HCT116 (cell line): Measurements from ENCODE around the gene PGA5.

Experiments used
- EZH2 ChIP-seq: fragments of 200-600 bp; sonication (generic); IDR thresholded peaks from 2 replicates; pipeline ENCODE4 v1.6.1; 2017; ENCODE audit warnings: antibody characterized with exemption, mixed run types
- EZH2phosphoT487 ChIP-seq: fragments of 200-600 bp; IDR thresholded peaks from 2 replicates; pipeline ENCODE4 v1.6.1; 2018; ENCODE audit warnings: antibody characterized with exemption, borderline replicate concordance
- FOSL1 ChIP-seq: IDR thresholded peaks from 2 replicates; pipeline ENCODE4 v1.6.1; 2012; ENCODE audit warnings: low read depth
- MAX ChIP-seq: IDR thresholded peaks from 2 replicates; pipeline ENCODE4 v1.6.1; 2012
- POLR2A ChIP-seq: IDR thresholded peaks from 2 replicates; pipeline ENCODE4 v1.7.0; 2011; ENCODE audit warnings: borderline replicate concordance; ENCODE audit not compliant: insufficient read depth, insufficient read length; ENCODE audit errors: extremely low read depth
- POLR2AphosphoS5 ChIP-seq: IDR thresholded peaks from 2 replicates; pipeline ENCODE4 v1.6.1; 2011; ENCODE audit warnings: mild to moderate bottlenecking, low read depth, low read length, moderate library complexity
- SIN3A ChIP-seq: IDR thresholded peaks from 2 replicates; pipeline ENCODE4 v1.6.1; 2012; ENCODE audit warnings: low read depth
- ZNF274 ChIP-seq: fragments of 200-500 bp; sonication (Bioruptor generic); IDR thresholded peaks from 2 replicates; pipeline ENCODE4 v1.6.1; 2014; ENCODE audit warnings: mild to moderate bottlenecking, low read depth, low read length, inconsistent platforms
- TF ChIP-seq, protein P1 (sequence below), 3 experiments: fragments of 200-600 bp in 1 of 3; sonication (generic) in 1 of 3; IDR thresholded peaks in 2 of 3; conservative IDR thresholded peaks in 1 of 3; 2 replicates each; pipeline ENCODE4 v1.5.1; 2012 to 2017; ENCODE audit warnings: low read depth in 2 of 3, low read length in 2 of 3, antibody characterized with exemption in 1 of 3, borderline replicate concordance in 1 of 3, control low read depth in 1 of 3, mild to moderate bottlenecking in 1 of 3, mixed read lengths in 1 of 3, mixed run types in 1 of 3, moderate library complexity in 1 of 3; ENCODE audit not compliant: insufficient read depth in 1 of 3

DNA sequence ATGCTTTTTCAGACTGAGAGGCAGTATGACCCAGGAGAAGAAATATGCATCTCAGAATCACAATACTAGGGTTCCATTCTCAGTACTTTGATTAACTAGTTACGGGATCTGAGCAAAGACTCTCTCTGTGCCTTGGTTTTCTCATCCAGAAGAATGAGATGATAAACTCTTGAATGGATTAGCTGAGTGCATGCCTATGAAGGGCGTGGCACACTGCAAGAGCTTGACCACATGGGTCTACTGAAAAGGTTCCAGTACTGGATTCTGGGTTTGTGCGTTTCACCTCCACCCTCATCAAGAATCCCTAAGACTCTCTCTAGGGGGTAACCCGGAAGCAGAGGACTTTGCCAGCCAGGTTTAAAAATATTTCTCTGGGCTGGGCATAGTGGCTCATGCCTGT, 25.6 kb downstream of the PGA5 start:
- TF ChIP-seq EZH2 (no peak), ZNF274 (no peak), POLR2AphosphoS5 (no peak), SIN3A (no peak), MAX (no peak), EZH2phosphoT487 (no peak), FOSL1 (no peak), POLR2A (no peak)
- TF ChIP-seq, protein P1, sequence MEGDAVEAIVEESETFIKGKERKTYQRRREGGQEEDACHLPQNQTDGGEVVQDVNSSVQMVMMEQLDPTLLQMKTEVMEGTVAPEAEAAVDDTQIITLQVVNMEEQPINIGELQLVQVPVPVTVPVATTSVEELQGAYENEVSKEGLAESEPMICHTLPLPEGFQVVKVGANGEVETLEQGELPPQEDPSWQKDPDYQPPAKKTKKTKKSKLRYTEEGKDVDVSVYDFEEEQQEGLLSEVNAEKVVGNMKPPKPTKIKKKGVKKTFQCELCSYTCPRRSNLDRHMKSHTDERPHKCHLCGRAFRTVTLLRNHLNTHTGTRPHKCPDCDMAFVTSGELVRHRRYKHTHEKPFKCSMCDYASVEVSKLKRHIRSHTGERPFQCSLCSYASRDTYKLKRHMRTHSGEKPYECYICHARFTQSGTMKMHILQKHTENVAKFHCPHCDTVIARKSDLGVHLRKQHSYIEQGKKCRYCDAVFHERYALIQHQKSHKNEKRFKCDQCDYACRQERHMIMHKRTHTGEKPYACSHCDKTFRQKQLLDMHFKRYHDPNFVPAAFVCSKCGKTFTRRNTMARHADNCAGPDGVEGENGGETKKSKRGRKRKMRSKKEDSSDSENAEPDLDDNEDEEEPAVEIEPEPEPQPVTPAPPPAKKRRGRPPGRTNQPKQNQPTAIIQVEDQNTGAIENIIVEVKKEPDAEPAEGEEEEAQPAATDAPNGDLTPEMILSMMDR (IDR thresholded peaks at IDR 0.05 in 2 of 3, conservative IDR thresholded peaks at IDR 0.05 in 1 of 3; ENCODE audit: borderline replicate concordance in 1 of 3, insufficient read depth in 1 of 3, low read depth in 2 of 3, low read length in 2 of 3): no peak
